Amniotic epithelial cell (primary cell): ENCODE results near the gene ABAT.

Source experiments
- DNase-seq: peaks from one replicate; pipeline ENCODE4 v3.0.0-alpha.2; 2010; ENCODE audit warnings: low read depth

ABAT gene

DNA sequence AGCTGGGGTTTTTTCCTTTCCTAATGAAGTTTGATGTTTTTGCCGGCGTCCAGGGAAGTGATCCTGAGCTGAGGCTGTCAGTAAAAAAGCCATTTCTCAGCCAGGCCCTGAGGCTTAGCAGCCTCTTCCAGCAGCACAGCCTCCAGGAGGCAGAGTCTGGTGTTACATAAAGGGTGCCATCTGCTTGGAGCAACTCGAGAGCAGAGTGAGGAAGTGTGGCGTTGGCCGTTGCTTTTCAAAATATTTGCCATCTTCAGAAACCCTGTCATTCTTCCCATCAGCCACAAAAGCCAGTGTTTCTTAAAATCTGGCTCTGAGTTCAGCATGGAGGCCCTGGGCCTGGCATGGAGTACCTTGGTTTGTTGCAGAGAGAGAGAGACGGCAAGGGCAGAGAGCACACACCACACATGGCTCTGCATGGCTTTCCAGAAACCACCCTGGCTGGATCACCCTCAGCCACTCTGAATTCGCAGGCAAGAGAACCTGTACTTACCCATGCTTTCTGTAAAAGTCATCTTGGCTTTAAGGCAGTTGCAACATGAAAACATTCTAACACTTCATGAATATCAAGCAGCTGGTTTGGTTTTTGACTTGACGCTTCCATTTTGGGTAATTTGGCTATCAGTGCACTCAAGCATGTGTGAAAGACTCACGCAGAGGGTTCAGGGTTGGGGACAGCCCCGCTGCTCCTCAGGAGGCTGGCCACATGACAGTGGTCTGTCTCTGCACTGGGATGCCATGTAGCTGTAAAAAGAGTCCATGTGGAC, 144.3 kb downstream of the ABAT start:
- DNase-seq, result no peak

DNA sequence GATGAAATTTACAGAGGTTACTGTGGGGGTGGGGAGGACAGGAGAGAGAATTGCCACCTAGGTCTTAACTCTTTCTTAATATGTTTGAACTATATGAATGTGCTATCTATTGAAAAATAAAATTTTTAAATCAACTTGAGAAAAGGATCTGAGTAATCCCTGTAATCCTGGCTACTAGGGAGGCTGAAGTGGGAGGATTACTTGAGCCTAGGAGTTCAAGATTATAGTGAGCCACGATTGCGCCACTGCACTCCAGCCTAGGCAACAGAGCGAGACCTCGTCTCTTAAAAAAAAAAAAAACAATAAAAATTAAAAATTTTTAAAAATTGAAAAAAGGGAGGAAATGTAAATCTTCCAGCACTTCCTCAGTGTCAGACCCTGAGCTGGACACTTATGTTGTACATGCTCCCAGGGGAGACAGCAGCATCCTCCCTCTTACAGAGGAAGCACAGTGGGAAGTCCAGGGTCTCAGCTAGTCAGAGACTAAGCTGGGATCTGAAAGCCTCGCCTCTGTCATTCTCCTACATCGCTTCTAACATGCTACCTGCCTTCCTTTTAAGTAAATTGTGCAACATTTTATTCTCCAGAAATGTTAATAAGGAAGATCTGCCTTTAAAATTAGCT, 145.1 kb downstream of the ABAT start:
- DNase-seq, result peak; percentile 58

DNA sequence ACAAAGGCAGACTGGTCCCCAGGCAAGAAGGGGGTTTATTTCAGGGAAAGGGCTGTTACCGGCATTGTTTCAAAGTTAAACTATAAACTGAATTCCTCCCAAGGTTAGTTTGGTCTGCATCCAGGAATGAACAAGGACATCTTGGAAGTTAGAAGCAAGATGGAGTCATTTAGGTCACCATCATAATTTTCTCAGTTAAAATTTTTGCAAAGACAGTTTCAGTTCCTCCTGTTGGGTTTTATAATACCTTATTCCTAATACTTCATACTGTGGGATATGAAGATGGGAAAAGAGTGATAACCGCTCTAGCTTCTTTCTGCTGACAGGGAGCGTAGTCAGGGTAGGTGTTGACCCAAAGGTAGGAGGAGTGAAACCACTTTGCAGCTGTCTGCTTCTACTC, 148.0 kb downstream of the ABAT start:
- no peak for DNase-seq

DNA sequence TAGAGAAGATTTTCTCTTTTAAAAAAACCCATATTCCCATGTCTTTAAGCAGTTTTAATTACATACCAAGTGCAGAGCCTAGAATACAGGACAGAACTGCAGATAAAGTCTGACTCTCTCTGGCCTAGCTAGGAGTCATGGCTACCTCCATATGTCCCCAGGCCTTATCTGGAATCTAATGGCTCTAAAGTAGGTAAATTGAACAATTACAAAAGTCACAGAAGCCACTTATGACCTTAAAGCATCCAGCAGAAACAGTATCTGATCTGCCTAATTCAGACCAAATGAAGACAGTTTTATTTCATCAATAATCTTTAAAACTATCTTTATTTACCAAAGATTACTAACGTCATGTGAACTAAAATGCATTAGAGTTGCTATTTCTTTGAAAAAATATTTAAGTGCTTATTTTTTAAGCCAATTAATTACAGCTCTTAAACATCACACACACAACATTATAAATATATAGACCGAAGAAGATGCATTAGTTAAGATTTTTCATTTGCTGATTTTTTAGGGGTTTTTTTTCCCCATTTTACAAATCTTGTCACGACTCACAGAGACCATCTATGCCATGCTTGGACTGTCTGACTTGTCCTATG, 152.0 kb downstream of the ABAT start:
- no peak for DNase-seq

DNA sequence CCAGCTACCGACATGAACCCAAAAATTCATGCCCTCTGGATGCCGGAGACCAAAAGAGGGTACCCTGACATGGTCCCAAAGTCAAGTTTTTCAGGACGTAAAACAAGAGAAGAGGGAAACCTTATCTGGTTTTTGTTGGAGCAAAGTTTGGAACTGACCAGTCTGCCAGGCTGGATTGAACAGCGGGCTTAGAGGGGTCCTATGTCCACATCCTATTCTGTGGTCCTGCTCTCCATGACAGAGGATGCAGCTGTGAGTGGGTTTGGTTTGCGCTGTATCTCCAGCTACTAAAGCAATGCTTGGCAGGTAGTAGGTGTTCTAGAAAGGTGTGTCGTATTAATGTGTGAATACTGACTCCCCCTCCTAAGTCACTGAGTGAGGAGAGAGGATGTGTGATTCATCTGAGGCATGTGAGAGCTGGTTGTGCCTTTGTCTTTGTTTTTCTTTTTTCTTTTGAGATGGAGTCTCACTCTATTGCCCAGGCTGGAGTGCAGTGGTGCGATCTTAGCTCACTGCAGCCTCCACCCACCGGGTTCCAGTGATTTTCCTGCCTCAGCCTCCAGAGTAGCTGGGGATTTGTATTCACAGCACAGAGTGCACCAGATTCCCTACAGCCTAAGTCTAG, 154.2 kb downstream of the ABAT start:
- DNase-seq, result no peak

DNA sequence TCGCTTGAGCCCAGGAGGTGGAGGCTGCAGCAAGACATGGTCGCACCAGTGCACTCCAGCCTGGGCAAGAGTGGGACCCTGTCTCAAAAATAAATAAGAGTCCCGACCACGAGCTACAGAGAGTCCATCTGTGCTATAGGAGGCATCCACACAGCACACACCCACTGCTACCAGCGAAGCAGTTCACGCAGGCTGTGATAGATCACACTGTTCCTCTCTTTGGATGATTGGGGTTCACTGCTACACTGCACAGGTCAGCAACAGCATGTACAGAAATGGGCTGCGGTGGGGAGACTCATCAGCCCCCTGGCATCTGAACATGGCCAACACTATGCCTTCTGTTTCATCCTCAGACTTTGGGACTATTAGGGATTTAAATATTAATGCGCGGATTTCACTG, 157.0 kb downstream of the ABAT start:
- DNase-seq, result no peak

DNA sequence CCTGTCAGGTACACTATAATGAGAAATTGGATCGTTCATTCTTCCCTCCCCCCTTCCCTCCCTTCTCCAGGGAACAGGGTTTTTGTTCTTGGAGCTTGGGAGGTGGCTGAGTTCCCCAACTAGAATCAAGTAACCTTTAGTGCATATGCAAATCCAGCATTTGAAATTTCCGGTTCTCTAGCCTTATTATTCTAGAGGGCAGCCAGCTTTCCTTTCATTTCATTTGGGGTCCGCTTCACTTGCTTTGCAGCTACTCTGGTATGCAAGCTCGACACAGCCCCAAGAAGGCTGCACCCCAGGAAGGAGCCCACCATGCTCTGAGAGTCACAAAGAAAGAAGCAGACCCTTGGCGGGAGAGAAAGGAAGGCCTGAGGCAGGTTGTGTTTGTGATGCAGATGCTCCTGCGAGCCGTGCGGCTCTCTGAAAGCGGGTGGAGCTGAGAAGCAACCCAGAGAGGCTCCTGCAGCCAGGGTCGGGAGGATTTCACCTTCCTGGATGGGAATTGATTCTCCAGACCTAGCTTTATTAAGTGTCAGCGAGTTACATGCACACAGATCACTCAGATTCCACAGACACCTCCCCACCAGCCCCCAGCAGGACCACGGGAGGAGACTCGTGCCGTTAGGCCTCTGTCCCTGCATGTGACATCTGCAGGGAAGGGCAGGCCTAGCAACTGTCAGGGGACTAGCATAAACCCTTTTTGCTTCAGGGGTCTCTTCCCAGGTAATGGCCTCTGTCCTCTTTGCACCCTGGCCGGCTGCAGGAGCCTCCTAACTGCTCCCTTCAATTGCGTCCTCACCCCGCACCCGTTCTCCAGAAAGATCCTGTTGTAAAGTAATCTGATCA, 157.7 kb downstream of the ABAT start:
- DNase-seq, result no peak

DNA sequence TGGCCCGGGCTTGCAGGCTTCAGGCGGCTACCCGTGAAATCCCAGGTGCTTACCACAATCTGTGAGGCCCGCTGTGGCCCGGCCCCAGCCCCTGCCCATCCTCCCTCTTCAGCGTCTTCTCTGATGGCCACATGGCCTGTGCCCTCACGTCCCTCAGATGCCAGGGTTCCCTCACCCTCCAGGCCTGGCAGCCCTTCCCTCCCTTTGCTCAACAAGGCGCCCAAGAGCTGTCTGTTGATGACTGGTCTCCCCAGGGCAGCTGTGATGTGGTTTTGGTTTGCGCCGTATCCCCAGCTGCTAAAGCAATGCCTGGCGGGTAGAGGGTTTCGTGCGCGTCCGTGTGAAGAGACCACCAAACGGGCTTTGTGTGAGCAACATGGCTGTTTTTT, 158.3 kb downstream of the ABAT start:
- no peak for DNase-seq
